GM18517 (cell line): ENCODE results near the gene WDR81.
"Not testable (repeated sequence)": the region's sequence is repeated elsewhere in the genome, so short reads cannot be mapped to it uniquely, and the experiment has no call there.

ENCODE experiments used
- ATAC-seq: cut with Tn5 transposase; IDR thresholded peaks from one replicate; pipeline ENCODE4 v1.9.1; 2021; ENCODE audit warnings: mild to moderate bottlenecking, moderate library complexity; ENCODE audit not compliant: unreplicated experiment

Gene WDR81

GRCh38 chr17:1730326-1731193 is 6.1 kb downstream of the WDR81 start:
- no peak for ATAC-seq

DNA sequence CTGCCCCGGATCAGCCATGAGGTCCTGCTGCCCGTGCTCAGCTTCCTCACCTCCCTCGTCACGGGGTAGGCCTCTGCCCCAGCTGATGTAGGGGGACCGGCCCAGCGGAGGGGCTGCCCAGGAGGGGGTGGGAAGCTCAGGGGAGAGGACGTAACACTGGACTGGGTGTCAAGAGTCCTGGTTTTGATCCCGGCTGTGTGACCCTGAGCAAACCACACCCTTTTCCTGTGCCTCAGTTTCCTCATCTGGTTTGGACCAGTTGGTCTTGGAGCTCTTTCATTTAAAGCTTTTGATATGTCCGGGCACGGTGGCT is 6.6 kb downstream of the WDR81 start:
- no peak for ATAC-seq

GRCh38 chr17:1732241-1732832 is 7.8 kb downstream of the WDR81 start:
- ATAC-seq, result no peak

DNA sequence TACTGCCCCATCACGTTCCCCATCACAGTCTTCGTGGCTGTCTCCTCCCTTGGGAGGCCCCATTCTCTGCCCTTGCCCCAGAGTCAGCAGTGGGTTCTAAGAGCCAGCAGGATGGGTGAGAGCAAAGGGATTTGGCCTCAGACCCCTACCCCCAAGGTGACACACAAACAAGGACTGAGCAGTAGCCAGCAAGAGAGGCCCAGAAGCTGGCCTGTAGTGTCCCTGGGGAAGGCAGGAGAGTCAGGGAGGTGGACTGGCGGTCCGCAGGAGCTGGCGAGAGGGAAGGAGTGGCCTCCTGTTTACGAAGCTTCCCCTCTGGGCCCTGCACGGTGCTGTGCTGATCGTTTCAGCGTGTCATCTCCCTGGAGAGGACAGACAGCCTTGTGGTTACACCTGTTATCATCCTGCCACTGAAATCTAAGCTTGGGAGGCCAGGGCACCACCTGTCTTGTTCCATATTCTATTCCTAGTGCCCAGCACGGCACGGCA is 8.4 kb downstream of the WDR81 start:
- ATAC-seq, result no peak

DNA sequence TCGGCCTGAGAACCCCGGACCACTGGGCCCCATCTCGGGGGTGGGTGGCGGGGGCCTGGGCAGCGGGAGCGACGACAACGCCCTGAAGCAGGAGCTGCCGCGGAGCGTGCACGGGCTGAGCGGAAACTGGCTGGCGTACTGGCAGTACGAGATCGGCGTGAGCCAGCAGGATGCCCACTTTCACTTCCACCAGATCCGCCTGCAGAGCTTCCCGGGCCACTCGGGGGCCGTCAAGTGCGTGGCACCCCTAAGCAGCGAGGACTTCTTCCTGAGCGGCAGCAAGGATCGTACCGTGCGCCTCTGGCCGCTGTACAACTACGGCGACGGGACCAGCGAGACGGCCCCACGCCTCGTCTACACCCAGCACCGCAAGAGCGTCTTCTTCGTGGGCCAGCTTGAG is 9.3 kb downstream of the WDR81 start:
- ATAC-seq, result no peak

DNA sequence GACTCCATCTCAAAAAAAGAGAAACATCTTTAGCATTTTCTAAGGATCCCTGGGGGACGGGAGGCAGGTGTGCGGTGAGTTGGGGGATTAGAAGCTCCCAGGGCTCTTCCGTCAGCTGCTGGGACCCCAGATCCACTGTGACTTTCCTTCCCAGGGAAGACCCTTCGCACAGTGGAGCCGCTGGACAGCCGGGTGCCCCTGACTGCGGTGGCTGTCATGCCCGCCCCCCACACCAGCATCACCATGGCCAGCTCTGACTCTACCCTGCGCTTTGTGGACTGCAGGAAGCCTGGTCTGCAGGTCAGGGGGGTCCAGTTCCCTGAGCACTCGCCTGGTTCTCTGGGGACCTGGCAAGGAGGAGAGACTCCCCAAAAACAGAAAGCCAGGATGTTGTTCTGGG is 10.9 kb downstream of the WDR81 start:
- no peak for ATAC-seq

DNA sequence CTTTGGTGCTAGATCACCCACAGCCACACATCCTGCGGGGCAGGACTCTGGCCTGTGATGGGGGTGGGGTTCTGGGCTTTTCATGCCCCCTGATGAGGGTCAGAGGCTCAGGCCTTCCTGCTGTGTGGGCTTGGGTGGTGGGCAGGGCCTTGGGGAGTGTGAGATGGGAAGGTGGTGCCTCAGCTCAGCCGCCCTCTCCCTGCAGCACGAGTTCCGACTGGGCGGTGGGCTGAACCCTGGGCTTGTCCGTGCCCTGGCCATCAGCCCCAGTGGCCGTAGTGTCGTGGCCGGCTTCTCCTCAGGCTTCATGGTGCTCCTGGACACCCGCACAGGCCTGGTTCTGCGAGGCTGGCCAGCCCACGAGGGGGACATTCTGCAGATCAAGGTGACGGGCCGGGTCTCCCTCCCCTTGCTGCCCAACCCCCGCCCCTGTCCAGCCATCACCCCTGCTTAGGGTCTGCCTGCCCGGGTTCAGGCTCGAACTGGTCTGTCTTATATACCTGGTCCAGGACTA is 11.4 kb downstream of the WDR81 start:
- ATAC-seq, result no peak

GRCh38 chr17:1736348-1737281 is 12.1 kb downstream of the WDR81 start:
- ATAC-seq, result no peak

GRCh38 chr17:1737531-1738291 is 13.2 kb downstream of the WDR81 start:
- no peak for ATAC-seq

DNA sequence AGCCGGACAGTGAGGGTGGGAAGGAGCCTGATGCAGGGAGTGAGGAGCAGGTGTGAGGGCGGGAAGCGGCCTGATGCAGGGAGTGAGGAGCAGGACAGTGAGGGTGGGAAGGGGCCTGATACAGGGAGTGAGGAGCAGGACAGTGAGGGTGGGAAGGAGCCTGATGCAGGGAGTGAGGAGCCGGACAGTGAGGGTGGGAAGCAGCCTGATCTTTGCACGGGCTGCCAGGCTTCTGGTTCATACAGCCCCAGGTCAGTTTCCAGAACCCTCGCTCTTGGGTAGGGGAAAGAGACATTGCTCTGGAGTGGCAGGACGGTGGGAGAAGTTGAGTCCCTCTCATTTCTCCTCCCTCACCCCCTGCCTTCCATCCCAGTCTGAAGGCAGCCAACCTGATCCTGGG is 17.4 kb downstream of the WDR81 start:
- not testable (repeated sequence) for ATAC-seq

GRCh38 chr17:1742371-1743087 is 18.0 kb downstream of the WDR81 start, which contains the start of gene SERPINF2:
Gene SERPINF2, plus strand, starts transcription at chr17:1742871. Its CDS starts 2,125 bp downstream, at chr17:1744996.
- ATAC-seq, result no peak

DNA sequence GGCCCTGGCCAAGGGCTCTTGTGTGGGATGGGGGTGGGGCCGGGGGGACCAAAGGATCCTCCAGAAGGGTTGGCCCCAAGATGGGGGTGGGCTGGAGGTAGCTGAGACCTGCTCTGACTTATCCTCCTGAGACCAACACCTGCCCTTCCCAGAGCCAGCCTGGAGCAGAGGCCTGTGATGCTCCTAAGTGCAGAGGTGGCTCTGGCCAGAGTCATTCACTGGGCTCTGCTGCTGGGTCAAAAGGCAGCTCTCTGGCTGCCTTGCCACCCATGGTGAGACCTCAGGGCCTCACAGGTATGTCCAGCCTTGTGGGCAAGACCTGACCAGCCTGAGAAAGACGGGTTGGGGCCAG is 18.6 kb downstream of the WDR81 start:
- no peak for ATAC-seq

GRCh38 chr17:1744551-1745512 is 20.3 kb downstream of the WDR81 start:
- ATAC-seq, result no peak

- ATAC-seq, result no peak
These were observed 21.1 kb downstream of the WDR81 start for GRCh38 chr17:1745513-1746020.

- no peak for ATAC-seq
These were observed 22.6 kb downstream of the WDR81 start for GRCh38 chr17:1746975-1747543.

DNA sequence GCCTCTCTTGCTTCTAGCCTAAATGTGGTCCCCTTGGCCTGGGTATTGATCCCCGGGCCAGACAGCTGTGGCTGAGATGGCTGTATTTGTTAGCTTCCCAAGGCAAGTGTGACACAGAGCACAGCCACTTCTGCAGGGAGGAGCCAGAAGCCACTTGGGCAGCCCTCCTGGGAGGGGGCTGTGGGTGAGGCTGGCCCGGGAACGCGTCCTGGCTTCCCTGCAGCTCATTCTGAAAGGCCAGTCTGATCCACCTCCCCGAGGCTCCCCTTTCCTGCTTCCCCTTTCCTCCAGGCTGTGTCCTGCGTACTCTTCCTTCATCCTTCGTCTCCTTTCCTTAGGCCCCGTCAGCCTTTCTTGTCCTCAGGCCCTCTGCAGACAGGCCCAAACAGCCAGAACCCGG is 26.1 kb downstream of the WDR81 start:
- no peak for ATAC-seq

- no peak for ATAC-seq
These were observed 28.1 kb downstream of the WDR81 start for GRCh38 chr17:1752425-1753262.
